HG03520 (cell line): ENCODE results near the gene PARVG.
"Not testable (repeated sequence)": the region's sequence is repeated elsewhere in the genome, so short reads cannot be mapped to it uniquely, and the experiment has no call there.

Experiments
- ATAC-seq: cut with Tn5 transposase; IDR thresholded peaks from one replicate; pipeline ENCODE4 v1.9.1; 2021; ENCODE audit warnings: mild to moderate bottlenecking, moderate library complexity; ENCODE audit not compliant: unreplicated experiment

PARVG gene

GRCh38 chr22:44211946-44212930 is 31.5 kb downstream of the PARVG start:
- ATAC-seq = no peak

GRCh38 chr22:44212936-44213335 is 32.2 kb downstream of the PARVG start:
- ATAC-seq = no peak

DNA sequence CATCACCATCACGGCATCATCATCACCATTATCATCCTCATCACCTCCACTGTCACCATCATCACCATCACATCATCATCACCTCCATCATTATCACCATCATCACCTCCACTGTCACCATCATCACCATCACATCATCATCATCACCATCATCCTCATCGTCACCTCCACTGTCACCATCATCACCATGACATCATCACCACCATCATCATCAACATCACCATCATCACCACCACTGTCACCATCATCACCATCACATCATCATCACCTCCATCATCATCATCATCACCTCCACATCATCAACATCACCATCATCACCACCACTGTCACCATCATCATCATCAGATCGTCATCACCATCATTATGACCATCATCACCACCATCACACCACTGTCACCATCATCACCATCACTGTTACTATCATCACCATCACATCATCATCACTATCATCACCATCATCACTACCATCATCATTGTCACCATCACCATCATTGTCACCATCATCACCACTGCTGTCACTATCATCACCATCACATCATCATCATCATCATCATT is 32.8 kb downstream of the PARVG start:
- ATAC-seq = no peak

DNA sequence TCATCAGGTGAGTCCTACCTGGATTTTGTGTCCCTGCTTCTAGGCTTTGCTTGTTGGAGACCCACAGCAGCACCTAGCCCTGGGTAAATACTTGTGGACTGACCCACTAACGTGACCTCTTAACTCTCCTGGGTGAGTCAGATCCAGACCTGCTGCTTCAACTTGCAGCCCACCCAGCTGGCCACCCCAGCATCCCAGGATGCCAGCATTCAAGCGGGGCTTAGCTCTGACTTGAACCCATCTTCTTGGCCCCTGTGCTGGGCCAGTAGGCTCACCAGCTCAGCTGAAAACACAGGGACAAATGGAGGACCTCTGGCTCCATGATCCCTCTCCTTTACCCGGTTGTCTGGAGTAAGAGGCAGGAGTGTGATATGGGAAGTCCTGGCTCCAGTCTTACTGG is 33.5 kb downstream of the PARVG start:
- ATAC-seq = no peak

DNA sequence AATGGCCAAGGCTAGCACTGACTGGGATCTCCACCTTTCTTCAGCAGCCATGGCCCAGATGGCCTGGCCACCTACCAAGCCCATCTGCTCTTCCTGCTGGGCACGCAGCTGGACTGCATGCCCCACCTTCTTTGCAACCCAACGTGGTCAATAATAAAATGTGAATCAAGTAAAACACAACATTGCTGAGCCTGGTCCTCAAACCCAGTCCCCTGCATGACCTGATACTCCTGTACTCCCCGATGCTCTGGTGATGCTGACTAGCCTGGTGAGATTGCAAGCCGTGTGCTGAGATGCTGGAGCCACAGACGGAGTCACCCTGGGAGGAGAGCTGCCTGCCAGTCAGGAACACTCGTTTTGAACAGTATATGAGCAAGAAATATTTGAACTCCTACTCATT is 34.0 kb downstream of the PARVG start:
- ATAC-seq = no peak

- ATAC-seq = no peak
These were observed 34.6 kb downstream of the PARVG start for GRCh38 chr22:44215287-44215686.

DNA sequence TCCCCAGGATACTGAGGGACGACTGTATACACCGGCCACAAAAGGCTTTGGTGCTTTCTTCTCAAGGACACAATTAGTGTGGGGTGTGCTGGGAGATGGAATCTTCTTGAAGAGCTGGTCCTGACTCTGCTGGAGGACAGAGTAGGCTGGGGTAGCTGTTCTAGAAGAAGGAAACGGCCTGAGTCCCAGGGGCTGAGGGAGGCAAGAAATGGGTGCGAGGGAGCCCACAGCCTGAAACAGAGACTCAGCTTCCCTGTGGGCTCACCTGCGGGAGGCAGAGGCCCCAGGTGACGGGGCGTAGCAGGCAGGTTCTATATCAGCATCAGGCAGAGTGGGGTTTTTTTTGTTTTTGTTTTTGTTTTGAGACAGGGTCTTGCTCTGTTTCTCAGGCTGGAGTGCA is 36.6 kb downstream of the PARVG start:
- ATAC-seq = no peak

- no peak for ATAC-seq
These were observed 37.3 kb downstream of the PARVG start for GRCh38 chr22:44218071-44218470.

DNA sequence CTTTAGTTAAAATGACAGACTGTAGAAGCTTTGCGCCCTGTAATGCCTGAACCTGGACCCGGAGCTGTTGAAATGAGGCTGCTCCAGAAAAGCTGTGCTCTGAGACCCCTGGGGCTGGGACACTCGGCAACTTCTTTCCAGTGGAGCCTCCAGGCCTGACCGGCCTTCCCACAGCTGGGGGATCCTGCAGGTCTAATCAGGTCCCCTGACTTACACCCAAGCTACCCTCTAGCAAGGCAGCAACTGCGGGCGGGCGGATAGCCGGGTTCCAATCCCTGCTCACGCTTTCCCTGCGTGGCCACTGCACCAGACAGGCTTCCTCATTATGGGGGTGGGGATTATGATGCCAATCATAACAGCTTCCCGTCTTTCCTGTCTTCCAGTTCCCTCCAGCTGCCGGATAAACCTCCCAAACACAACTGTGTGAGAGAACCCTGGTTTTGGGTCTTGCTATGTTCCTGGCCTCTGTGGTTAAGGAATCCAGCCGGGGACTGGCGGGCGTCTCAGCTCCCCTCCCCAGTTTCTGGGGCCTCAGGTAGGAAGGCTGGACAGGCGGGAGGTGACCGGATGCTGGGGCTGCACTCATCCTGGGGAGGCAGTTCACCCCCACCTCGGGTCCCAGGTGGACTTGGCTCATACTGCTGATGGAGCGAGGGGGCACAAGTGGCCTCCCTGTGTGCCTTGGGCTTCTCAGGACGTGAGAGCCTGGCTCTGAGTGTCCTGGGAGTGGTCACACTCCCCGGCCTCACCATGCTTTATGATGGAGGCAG is 38.6 kb downstream of the PARVG start:
- no peak for ATAC-seq

- ATAC-seq = no peak
These were observed 40.3 kb downstream of the PARVG start for GRCh38 chr22:44220727-44221680.

- no peak for ATAC-seq
These were observed 41.2 kb downstream of the PARVG start for GRCh38 chr22:44221710-44222475.

GRCh38 chr22:44224166-44224565 is 43.4 kb downstream of the PARVG start:
- ATAC-seq = no peak

DNA sequence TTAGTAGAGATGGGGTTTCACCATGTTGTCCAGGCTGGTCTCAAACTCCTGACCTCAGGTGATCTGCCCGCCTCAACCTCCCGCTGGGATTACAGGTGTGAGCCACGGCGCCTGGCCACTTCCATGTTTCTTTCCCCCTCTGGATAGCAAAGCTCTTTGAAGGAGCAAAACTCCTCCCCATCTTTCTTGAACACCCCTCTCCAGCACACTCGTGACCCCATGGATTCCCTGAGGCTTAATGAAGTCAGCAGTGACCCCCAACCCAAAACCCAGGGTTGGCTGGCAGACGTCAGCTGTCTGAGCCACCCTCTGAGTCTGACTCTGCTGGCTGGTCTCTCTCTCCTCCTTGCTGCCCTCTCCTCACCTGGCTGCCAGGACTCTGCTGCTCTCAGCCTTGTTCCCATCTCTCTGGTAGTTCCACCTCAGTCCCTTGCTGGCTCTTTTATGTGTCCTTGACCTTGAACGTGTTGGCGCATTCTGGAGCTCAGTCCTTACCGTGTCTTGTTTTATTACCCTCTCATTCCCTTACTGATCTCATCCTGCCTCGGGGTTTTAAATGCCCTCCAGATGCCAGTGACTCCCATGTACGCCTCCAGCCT is 44.5 kb downstream of the PARVG start:
- ATAC-seq = no peak

GRCh38 chr22:44225812-44226211 is 45.1 kb downstream of the PARVG start:
- ATAC-seq = no peak

DNA sequence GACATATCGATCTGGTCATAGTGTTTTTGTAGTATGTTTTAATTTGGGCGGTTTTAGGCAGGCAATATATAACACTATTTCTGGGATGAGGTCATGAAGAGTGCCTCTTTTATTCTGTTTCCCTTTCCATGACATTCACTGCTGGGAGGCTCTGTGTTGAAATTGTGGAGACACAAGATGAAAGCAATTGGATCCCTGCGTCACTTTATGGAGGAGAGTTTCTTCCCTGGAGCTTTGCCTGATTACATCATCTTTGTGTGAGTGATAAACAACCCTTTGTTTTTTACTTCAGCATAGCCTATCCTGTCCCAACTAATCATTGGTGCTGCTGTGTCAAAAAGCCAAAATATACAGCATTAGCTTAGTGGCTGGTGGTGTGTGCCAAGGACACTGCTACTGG is 48.6 kb downstream of the PARVG start:
- ATAC-seq = no peak

DNA sequence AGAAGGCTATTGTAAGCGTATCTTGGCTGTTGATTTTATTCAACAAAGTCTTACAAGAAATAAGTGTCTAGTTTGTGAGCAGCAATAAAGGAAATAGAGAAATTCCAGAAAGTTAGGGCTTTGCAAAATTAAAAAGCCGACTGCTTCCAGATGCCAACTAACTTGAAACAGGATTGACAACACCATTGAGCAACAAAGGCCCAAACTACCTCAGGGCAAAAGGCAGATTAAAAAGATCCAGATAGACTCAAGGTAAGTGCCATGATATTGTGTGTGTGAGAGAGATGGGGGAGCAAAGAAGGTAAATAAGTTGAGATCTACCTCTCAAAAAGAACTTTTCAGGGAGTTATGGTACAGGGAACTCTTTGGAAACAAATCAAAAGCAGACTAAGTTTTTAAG is 49.1 kb downstream of the PARVG start:
- no peak for ATAC-seq

GRCh38 chr22:44231233-44231632 is 50.5 kb downstream of the PARVG start:
- no peak for ATAC-seq

DNA sequence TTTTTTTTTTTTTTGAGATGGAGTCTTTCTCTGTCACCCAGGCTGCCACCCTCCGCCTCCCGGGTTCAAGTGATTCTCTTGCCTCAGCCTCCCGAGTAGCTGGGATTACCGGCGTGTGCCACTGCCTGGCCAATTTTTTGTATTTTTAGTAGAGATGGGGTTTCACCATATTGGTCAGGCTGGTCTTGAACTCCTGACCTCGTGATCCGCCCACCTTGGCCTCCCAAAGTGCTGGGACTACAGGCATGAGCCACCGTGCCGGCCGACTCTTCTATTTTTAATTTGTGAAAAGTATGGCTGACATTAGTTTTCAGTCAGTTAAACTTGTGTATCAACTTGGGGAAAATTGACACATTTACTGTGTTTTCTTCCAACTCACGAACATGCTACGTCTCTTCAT is 53.6 kb downstream of the PARVG start:
- ATAC-seq = not testable (repeated sequence)

GRCh38 chr22:44237290-44237689 is 56.6 kb downstream of the PARVG start:
- ATAC-seq = no peak
